Measurements from ENCODE around the gene SEC14L5.

SEC14L5 gene

GRCh38 chr16:4994719-4995434 is 36.7 kb downstream of the SEC14L5 start:
- Histone ChIP-seq H3K4me1 (ENCODE audit: control insufficient read depth in 1 of 2, insufficient read depth in 2 of 2, low read length in 2 of 2) (no peaks in the 10 kb centered on the region), H3K79me1 (ENCODE audit: low read length) (no peaks in the 10 kb centered on the region), H3K36me3 (ENCODE audit: control insufficient read depth in 1 of 2, insufficient read depth in 2 of 2, low read length in 2 of 2) (no peaks in the 10 kb centered on the region), H4K91ac (ENCODE audit: low read depth, low read length) (no peak overlapping the region), H2BK12ac (ENCODE audit: low read length) (no peak overlapping the region), H3K9me3 (ENCODE audit: insufficient read depth, low read depth, low read length) (peaks cover 3% of the 10 kb centered on the region), H2BK120ac (ENCODE audit: insufficient read depth, low read length, poor library complexity) (no peak overlapping the region), H3K4me3 (ENCODE audit: low read depth, low read length) (no peak overlapping the region), H3K9ac (ENCODE audit: low read length) (no peak overlapping the region), H3K18ac (ENCODE audit: low read length) (no peak overlapping the region), H4K12ac (ENCODE audit: low read depth, low read length) (no peak overlapping the region), H2AFZ (ENCODE audit: insufficient read depth, low read length, poor library complexity) (no peak overlapping the region), H3K14ac (ENCODE audit: low read length) (no peak overlapping the region), H3K23ac (ENCODE audit: low read length) (no peak overlapping the region), H2BK5ac (ENCODE audit: low read depth, low read length, poor library complexity) (no peak overlapping the region), H3K27ac (ENCODE audit: low read depth, low read length) (no peak overlapping the region), H3K4me2 (ENCODE audit: low read length) (no peak overlapping the region), H2AK5ac (ENCODE audit: low read length) (no peak overlapping the region), H3K79me2 (ENCODE audit: control insufficient read depth, insufficient read depth, low read length, poor library complexity) (no peaks in the 10 kb centered on the region), H4K8ac (ENCODE audit: low read depth, low read length) (no peak overlapping the region), H3K27me3 (ENCODE audit: insufficient read depth, low read length) (no peaks in the 10 kb centered on the region), H3K4ac (ENCODE audit: low read depth, low read length) (no peak overlapping the region)
- no CpG with 5 or more reads among the region's 18 CpGs for WGBS (ENCODE audit: extremely low coverage, insufficient coverage, insufficient read length)
- DNase-seq = no peak

- Histone ChIP-seq H3K4me2 (ENCODE audit: low read length) (no peak overlapping the region), H4K12ac (ENCODE audit: low read depth, low read length) (no peak overlapping the region), H2AK5ac (ENCODE audit: low read length) (no peak overlapping the region), H3K4me3 (ENCODE audit: low read depth, low read length) (no peak overlapping the region), H3K4me1 (ENCODE audit: control insufficient read depth in 1 of 2, insufficient read depth in 2 of 2, low read length in 2 of 2) (no peaks in the 10 kb centered on the region), H3K18ac (ENCODE audit: low read length) (no peak overlapping the region), H3K79me1 (ENCODE audit: low read length) (no peaks in the 10 kb centered on the region), H3K9ac (ENCODE audit: low read length) (no peak overlapping the region), H2BK12ac (ENCODE audit: low read length) (no peak overlapping the region), H3K23ac (ENCODE audit: low read length) (no peak overlapping the region), H3K4ac (ENCODE audit: low read depth, low read length) (no peak overlapping the region), H3K9me3 (ENCODE audit: insufficient read depth, low read depth, low read length) (peaks cover 3% of the 10 kb centered on the region), H3K79me2 (ENCODE audit: control insufficient read depth, insufficient read depth, low read length, poor library complexity) (no peaks in the 10 kb centered on the region), H3K27me3 (ENCODE audit: insufficient read depth, low read length) (no peaks in the 10 kb centered on the region), H3K36me3 (ENCODE audit: control insufficient read depth in 1 of 2, insufficient read depth in 2 of 2, low read length in 2 of 2) (no peaks in the 10 kb centered on the region), H2AFZ (ENCODE audit: insufficient read depth, low read length, poor library complexity) (no peak overlapping the region), H4K91ac (ENCODE audit: low read depth, low read length) (no peak overlapping the region), H3K14ac (ENCODE audit: low read length) (no peak overlapping the region), H2BK5ac (ENCODE audit: low read depth, low read length, poor library complexity) (no peak overlapping the region), H2BK120ac (ENCODE audit: insufficient read depth, low read length, poor library complexity) (no peak overlapping the region), H3K27ac (ENCODE audit: low read depth, low read length) (no peak overlapping the region), H4K8ac (ENCODE audit: low read depth, low read length) (no peak overlapping the region)
- WGBS (ENCODE audit: extremely low coverage, insufficient coverage, insufficient read length) = no CpG with 5 or more reads among the region's 19 CpGs
- DNase-seq = no peak
Measured at GRCh38 chr16:5000573-5001001, 42.5 kb downstream of the SEC14L5 start.

- H3K27me3 ChIP-seq (ENCODE audit: insufficient read depth, low read length) = no peaks in the 10 kb centered on the region
- WGBS (ENCODE audit: extremely low coverage, insufficient coverage, insufficient read length) = no CpG with 5 or more reads among the region's 7 CpGs
- H3K4ac ChIP-seq (ENCODE audit: low read depth, low read length) = no peak overlapping the region
- no peaks in the 10 kb centered on the region for H3K79me2 ChIP-seq (ENCODE audit: control insufficient read depth, insufficient read depth, low read length, poor library complexity)
- no peak overlapping the region for H3K4me2 ChIP-seq (ENCODE audit: low read length)
- no peaks in the 10 kb centered on the region for H3K9me3 ChIP-seq (ENCODE audit: insufficient read depth, low read depth, low read length)
- no peak overlapping the region for H2BK120ac ChIP-seq (ENCODE audit: insufficient read depth, low read length, poor library complexity)
- H3K27ac ChIP-seq (ENCODE audit: low read depth, low read length) = no peak overlapping the region
- no peak overlapping the region for H2BK5ac ChIP-seq (ENCODE audit: low read depth, low read length, poor library complexity)
- H2AK5ac ChIP-seq (ENCODE audit: low read length) = no peak overlapping the region
- H3K4me1 ChIP-seq (ENCODE audit: control insufficient read depth in 1 of 2, insufficient read depth in 2 of 2, low read length in 2 of 2) = no peaks in the 10 kb centered on the region
- H3K18ac ChIP-seq (ENCODE audit: low read length) = no peak overlapping the region
- no peaks in the 10 kb centered on the region for H3K79me1 ChIP-seq (ENCODE audit: low read length)
- no peak overlapping the region for H4K8ac ChIP-seq (ENCODE audit: low read depth, low read length)
- no peak overlapping the region for H3K14ac ChIP-seq (ENCODE audit: low read length)
- H3K36me3 ChIP-seq (ENCODE audit: control insufficient read depth in 1 of 2, insufficient read depth in 2 of 2, low read length in 2 of 2) = no peaks in the 10 kb centered on the region
- H3K23ac ChIP-seq (ENCODE audit: low read length) = no peak overlapping the region
- H4K12ac ChIP-seq (ENCODE audit: low read depth, low read length) = no peak overlapping the region
- H3K4me3 ChIP-seq (ENCODE audit: low read depth, low read length) = no peak overlapping the region
- no peak overlapping the region for H2BK12ac ChIP-seq (ENCODE audit: low read length)
- no peak overlapping the region for H2AFZ ChIP-seq (ENCODE audit: insufficient read depth, low read length, poor library complexity)
- no peak overlapping the region for H4K91ac ChIP-seq (ENCODE audit: low read depth, low read length)
- DNase-seq = no peak
- H3K9ac ChIP-seq (ENCODE audit: low read length) = no peak overlapping the region
Measured at GRCh38 chr16:5001571-5001970, 43.4 kb downstream of the SEC14L5 start.

GRCh38 chr16:5001986-5002385 is 43.9 kb downstream of the SEC14L5 start:
- Histone ChIP-seq H3K4ac (ENCODE audit: low read depth, low read length) (no peak overlapping the region), H4K12ac (ENCODE audit: low read depth, low read length) (no peak overlapping the region), H3K4me2 (ENCODE audit: low read length) (no peak overlapping the region), H4K8ac (ENCODE audit: low read depth, low read length) (no peak overlapping the region), H3K4me1 (ENCODE audit: control insufficient read depth in 1 of 2, insufficient read depth in 2 of 2, low read length in 2 of 2) (no peaks in the 10 kb centered on the region), H3K79me1 (ENCODE audit: low read length) (no peaks in the 10 kb centered on the region), H2BK12ac (ENCODE audit: low read length) (no peak overlapping the region), H3K79me2 (ENCODE audit: control insufficient read depth, insufficient read depth, low read length, poor library complexity) (no peaks in the 10 kb centered on the region), H3K18ac (ENCODE audit: low read length) (no peak overlapping the region), H3K14ac (ENCODE audit: low read length) (no peak overlapping the region), H3K27me3 (ENCODE audit: insufficient read depth, low read length) (no peaks in the 10 kb centered on the region), H3K9me3 (ENCODE audit: insufficient read depth, low read depth, low read length) (no peaks in the 10 kb centered on the region), H3K23ac (ENCODE audit: low read length) (no peak overlapping the region), H3K36me3 (ENCODE audit: control insufficient read depth in 1 of 2, insufficient read depth in 2 of 2, low read length in 2 of 2) (no peaks in the 10 kb centered on the region), H2AFZ (ENCODE audit: insufficient read depth, low read length, poor library complexity) (no peak overlapping the region), H4K91ac (ENCODE audit: low read depth, low read length) (no peak overlapping the region), H2BK5ac (ENCODE audit: low read depth, low read length, poor library complexity) (no peak overlapping the region), H2BK120ac (ENCODE audit: insufficient read depth, low read length, poor library complexity) (no peak overlapping the region), H3K9ac (ENCODE audit: low read length) (no peak overlapping the region), H3K4me3 (ENCODE audit: low read depth, low read length) (no peak overlapping the region), H3K27ac (ENCODE audit: low read depth, low read length) (no peak overlapping the region), H2AK5ac (ENCODE audit: low read length) (no peak overlapping the region)
- DNase-seq = no peak
- WGBS (ENCODE audit: extremely low coverage, insufficient coverage, insufficient read length) = no CpG with 5 or more reads among the region's 6 CpGs
